Head of caudate nucleus (tissue), 42 donors: ENCODE results near the gene DHDH.
"Not testable (repeated sequence)": the region's sequence is repeated elsewhere in the genome, so short reads cannot be mapped to it uniquely, and the experiment has no call there.

ENCODE experiments used
- DNase-seq, 42 donors: peaks; one replicate each; pipeline versions ENCODE4 v3.0.0 to v3.0.0-alpha.2; 2020 to 2021; ENCODE audit warnings: mixed read lengths in 7 of 42
- intact Hi-C: fragments of 100-400 bp; cut with DNase I; formaldehyde crosslinking; loops from one replicate; pipeline ENCODE4 v1.15.0; 2022

DHDH gene

DNA sequence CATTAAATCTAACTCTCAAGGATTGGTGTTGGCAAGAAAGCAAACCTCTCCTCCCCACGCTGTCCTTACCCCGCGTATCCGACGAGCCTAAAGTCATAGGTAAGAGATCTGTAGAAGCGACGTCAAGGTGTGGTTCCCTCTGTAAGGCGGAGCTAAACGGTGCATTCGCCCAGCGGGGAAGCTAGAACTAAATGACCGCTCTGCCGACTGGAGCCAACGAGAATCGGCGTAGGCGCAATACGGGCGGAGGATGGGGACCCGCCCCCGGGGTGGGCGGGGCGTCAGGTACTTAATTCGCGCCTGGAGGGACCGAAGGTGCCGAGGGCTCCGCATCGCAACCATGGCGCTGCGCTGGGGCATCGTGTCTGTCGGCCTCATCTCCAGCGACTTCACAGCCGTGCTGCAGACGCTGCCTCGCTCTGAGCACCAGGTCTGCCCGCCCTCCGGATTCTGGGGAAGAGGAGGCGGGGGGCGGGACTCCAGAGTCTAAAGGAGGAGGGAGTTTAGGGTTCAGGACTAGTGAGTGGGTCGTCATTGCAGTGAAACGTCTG, at the start of gene DHDH:
Gene DHDH (plus strand): TSS at position 318 of the 551 bp plus-strand sequence. CDS start 23 bp downstream, at position 341.
- peak; percentile 52 to 93 (median 81) for DNase-seq
- intact Hi-C loops = no loop called here

DNA sequence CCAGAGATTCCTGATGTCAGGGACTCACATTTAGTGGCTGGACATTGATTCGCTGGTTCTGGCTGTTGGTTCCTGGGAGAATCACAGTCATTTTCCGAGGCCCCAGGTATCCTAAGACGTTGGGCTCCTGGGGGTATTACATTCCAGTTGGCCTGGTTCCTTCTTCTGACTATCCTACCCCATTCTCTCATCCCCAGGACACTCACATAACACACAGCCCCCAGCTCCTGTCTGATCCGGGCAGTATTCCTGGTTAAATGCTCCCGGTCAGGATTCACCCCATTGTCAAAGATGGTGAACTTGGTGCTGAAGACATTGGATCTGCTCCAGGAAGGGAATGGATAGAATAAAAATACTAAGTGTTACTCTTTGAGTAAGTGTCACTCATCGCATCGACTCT, 49.8 kb upstream of the DHDH start:
- intact Hi-C loops = no loop called here
- no peak for DNase-seq

DNA sequence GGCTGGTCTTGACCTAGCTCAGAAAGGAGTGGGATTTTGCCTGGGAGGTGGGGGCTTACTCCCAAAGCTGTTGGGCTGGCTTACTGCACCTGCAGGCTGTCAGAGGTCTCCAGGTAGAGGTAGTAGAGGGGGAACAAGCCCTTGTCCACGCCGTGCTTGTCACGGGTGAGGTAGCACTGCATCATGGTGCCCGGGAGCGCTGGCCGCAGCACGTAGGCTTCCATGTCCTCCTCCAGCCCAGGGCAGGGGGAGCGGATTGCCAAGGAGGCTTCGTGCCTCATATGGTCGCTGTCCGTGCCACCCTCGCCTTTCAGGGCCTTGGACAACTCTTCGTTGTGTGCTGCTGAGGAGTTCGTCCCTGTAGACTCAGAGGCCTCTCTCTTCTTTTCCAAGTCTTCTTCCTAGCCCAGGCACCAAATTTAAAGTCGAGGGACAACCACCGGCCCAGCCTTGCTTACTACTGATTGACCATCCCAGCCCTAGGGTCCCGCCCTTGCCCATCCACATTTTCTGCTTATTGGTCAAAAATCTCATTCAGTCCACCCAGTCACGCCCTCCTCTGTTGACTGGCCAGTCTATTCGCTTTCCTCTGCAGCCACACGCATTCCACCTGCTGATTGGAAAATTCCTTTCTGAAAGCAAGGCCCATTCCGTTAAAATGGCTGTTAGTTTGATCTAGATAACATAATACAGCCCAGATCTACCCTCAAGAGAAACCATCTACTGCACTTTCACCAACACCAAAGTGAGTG, 45.5 kb upstream of the DHDH start:
- intact Hi-C loops = no loop called here
- DNase-seq = no peak

DNA sequence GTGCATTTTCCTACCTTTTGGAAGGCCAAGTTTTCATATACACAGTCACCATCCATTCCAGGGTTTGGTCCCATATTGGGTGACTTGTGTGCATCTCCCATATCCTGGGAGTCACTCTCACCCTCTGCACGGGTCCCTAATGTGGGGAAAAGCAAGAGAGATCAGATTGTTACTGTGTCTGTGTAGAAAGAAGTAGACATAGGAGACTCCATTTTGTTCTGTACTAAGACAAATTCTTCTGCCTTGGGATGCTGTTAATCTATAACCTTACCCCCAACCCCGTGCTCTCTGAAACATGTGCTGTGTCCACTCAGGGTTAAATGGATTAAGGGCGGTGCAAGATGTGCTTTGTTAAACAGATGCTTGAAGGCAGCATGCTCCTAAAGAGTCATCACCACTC, 44.0 kb upstream of the DHDH start:
- DNase-seq, intact Hi-C loops: not testable (repeated sequence)

DNA sequence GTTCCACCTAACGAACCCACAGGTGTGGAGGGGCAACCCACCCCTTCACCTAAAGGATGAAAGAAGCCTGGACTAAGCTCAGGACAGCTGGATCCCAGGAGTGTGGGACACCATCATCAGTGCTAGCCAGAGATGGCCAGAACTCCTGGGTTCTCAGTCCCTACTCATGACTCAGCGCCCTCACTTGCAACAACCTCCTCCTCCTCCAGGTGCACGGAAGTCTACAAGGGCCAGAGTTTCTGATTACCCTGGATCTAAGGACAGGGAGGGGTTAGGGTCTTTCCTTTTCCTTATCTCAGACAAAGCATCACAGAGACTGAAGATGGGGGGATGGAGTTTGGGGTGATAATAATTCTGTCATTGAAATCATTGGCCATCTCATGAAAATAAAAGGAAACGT, 42.9 kb upstream of the DHDH start:
- intact Hi-C loops = no loop called here
- DNase-seq = no peak

DNA sequence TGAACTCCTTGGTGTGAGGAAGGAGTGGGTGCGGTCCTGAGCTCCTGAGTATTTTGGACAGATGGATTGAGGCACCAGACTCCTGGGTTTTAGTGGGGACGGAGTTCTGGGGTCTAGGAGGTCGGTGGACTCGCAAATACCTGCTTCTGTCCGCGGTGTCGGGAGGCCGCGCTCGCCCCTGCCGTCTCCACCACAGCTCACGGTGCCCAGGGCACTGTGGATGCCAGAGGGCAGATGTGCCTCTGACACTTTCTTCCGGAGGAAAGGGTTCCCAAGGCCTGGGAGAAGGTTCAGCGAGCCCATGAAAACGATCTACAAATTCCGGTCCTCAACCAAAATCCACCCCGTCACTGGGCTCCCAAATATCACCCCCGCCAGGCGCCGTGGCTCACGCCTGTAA, 38.3 kb upstream of the DHDH start:
- intact Hi-C loops = no loop called here
- no peak for DNase-seq

DNA sequence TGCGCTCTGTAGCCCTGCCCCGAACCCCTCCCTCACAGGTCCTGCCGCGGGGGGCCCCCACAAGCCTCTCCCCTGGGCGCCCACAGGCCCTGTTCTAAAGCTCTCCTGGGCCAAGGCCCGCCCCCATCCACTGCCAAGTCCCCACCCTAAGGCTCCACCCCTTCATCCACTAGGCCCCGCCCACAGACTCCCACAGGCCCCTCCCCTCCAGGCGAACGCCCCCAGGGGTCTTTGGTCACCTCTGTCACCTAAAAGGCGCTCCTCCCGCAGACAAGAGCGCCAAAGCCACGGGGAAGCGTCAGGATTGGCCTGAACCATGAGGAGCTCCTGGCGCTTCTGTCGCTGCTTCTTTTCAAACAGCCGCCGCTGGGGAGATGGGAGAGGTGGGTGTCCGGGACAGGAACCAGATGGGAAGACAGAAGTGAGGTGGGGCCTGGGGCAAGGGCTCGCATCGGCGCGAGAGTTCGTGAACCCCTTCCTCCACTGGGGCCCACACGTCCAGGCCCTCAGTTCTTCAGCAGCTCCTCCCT, 37.2 kb upstream of the DHDH start:
- peak in 40 of 42 donors; percentile 28 to 88 (median 68) for DNase-seq

DNA sequence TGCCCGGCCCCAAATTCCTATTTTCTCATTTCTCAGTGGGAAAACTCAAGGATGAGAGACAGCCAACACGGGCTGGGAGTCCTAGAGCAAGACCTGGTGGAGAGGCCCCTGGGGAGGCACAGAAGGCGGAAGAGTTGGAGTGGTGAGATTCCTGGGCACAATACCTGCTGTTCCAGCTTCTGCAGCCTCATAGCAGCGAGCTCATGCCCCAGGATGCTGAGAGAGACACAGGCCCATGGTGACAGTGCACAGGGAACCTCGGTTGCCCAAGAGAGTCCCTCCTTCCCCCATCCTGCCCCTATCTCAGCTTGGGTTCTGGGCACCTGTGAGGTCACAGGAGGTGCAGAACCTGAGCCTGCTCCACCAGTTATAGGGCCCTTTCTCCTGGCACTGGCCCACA, 36.3 kb upstream of the DHDH start:
- intact Hi-C loops = no loop called here
- DNase-seq = no peak

More for the DNA sequence above, 37.2 kb upstream of the DHDH start:
- intact Hi-C loops = no loop called here

DNA sequence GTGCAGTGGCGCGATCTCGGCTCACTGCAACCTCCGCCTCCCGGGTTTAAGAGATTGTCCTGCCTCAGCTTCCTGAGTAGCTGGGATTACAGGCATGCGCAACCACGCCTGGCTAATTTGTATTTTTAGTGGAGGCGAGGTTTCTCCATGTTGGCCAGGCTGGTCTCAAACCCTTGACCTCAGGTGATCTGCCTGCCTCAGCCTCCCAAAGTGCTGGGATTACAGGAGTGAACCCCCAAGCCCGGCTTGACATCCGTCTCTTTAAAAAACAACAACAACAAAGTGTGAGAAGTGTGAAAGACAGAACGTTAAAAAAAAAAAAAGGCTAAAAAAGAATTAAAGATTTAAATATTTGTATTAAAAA, 34.1 kb upstream of the DHDH start:
- DNase-seq, intact Hi-C loops: not testable (repeated sequence)

DNA sequence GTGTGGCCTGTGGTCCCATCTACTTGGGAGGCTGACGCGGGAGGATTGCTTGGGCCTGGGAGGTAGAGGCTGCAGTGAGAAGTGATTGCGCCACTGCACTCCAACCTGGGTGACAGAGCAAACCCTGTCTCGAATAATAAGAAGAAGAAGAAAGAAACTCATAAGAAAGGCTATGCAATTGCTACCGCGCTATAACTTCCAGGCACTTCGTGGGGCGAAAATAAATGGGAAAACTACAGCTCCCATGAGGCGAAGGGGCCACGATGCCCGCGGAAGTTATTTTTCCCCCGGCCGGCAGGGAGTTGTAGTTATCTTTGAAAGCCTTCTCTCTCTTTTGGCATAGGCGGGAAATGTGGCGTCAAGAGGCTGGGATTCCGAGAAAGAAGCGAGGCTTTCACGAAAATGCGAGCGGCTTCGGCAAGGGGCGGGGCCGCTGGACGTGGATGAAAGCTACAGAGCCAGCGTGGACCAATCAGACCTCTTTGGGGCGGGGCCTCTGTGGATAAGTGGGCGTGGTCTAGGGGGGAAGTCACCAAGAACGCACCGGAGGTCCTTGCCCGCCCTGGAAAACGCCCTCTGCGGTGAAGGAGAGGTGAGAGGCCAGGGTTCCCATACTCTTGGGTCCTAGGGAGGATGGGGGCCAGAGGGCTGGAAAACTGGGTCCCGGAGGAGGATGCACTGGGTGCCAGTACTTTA, 33.6 kb upstream of the DHDH start, which contains the start of gene NUCB1:
Gene NUCB1 (plus strand): TSS at position 532 of the 696 bp plus-strand sequence. CDS start 485 bp downstream, outside the sequence.
- peak; percentile 97 to 100 (median 99) for DNase-seq
- intact Hi-C loops = no loop called here

DNA sequence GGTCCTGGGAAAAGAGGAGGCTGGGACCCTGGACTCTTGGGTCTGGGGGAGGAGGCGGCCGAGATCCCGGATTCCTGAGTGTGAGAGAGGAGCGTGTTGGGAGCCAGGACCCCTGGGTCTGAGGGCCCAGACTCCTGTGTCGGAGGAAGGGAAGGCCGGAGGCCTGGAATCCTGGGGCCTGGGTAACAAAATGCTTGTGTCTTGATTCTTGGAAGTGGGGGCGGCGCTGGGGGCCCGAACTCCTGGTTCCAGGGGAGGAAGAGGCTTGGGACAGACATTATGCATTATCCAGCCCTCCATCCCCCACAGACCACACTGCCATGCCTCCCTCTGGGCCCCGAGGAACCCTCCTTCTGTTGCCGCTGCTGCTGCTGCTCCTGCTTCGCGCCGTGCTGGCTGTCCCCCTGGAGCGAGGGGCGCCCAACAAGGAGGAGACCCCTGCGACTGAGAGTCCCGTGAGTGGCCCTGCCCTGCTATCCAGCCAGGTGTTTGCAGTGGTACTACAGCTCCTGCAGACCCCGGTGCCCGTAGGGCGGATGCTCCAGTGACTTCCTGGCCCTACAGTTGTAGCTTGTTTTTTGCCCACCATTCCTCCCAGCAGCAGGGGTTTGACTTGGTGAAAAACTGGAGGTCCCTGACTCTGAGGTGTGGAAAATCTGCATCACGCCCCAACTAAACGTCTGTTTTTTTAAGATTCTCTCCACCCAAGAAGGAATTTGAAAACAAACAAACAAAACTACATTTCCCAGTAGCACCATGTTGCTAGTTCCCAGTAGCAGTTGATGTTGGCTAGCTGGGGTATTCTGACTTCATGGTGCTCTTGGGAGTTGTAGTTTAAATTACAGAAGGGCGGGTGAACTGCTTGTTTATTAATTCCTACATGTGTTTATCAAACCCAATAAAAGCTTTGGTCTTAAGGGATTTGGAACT, 32.8 kb upstream of the DHDH start:
- intact Hi-C loops = no loop called here
- DNase-seq = peak in 9 of 42 donors; percentile 6 to 40 (median 18)

DNA sequence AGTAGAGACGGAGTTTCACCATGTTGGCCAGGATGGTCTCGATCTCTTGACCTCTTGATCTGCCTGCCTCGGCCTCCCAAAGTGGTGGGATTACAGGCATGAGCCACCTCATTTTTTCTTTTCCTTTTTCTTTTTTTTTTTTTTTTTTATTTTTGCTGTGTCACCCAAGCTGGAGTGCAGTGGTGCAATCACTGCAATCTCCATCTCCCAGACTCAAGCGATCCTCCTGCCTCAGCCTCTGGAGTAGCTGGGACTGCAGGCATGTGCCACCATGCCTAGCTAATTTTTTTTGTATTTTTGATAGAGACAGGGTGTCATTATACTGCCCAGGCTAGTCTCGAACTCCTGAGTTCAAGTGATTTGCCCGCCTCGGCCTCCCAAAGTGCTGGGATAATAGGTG, 31.2 kb upstream of the DHDH start:
- intact Hi-C loops, DNase-seq: not testable (repeated sequence)

DNA sequence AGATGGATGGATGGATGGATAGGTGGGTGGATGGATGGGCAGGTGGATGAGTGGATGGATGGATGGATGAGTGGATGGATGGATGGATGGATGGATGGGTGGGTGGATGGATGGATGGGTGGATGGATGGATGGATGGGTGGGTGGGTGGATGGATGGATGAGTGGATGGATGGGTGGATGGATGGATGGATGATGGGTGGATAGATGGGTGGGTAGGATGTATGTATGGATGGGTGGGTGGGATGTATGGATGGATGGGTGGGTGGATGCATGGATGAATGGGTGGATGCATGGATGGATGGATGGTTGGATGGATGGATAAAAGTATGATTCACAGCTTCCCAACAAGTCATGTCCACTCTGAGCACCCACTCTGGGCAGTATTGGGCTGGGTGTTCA, 29.7 kb upstream of the DHDH start:
- DNase-seq, intact Hi-C loops: not testable (repeated sequence)

DNA sequence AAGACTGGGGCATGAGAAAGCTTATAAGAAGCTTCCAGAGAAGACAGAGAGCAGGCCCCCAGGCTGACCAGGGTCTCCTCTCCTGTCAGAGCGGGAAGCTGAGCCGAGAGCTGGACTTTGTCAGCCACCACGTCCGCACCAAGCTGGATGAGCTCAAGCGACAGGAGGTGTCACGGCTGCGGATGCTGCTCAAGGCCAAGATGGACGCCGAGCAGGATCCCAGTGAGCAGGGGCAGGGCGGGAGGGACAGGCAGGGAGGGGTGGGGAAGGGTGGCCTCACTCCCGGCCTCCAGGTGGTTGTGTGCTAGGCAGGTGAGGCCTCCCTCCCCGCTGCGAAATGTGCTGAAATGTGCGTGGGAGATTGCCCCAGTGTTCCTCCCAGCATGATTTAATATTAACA, 27.8 kb upstream of the DHDH start:
- no peak for DNase-seq
- intact Hi-C loops = no loop called here

DNA sequence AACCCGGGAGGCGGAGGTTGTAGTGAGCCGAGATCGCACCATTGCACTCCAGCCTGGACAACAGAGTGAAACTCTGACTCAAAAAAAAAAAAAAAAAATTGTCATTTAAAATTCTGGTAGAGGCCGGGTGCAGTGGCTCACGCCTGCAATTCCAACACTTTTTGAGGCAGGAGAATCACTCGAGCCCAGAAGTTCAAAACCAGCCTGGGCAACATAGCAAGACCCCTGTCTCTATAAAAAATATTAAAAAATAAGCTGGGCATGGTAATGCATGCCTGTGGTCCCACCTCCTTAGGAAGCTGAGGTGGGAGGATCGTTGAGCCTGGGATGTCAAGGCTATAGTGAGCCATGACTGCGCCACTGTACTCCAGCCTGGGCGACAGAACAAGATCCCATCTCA, 27.2 kb upstream of the DHDH start:
- intact Hi-C loops = no loop called here
- no peak for DNase-seq

DNA sequence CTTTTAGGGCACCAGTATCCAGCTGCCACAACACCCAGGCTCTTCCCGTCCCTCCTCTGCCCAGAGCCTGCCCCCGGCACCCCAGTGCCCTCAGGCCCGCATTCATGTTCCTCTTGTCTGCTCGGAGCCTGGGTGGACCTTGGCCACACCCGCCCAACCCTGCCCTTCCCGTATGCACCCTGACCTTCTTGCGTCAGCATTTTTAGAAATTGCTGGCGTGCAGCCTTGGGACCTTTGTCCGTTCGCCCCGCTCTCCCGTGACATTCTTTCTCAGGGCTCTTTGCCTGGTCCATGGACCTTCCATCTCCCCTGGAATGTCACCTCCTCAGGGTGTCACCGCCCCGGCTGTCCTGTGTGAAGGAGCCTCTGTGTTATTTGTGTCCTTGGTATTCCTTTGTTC, 25.8 kb upstream of the DHDH start:
- DNase-seq = no peak
- intact Hi-C loops = no loop called here

DNA sequence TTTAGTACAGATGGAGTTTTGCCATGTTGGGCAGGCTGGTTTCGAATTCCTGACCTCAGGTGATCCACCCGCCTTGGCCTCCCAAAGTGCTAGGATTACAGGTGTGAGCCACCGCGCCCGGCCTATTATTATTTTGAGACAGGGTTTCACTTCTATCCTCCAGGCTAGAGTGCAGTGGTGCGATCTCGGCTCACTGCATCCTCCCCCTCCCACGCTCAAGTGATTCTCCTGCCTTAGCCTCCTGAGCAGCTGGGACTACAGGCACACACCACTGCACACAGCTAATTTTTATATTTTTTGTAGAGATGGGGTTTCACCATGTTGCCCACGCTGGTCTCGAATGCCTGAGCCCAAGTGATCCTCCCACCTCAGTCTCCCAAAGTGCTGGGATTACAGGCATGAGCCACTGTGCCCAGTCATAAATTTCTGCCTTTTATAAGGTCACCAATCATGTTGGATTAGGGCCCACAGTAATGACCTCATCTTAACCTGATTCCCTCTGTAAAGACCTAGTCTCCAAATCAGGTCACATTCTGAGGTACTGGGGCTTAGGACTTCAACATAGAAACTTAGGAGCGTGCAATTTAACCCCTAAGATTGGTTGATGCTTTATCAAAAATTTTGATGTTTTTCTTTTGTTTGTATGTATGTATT, 23.9 kb upstream of the DHDH start:
- intact Hi-C loops, DNase-seq: not testable (repeated sequence)

DNA sequence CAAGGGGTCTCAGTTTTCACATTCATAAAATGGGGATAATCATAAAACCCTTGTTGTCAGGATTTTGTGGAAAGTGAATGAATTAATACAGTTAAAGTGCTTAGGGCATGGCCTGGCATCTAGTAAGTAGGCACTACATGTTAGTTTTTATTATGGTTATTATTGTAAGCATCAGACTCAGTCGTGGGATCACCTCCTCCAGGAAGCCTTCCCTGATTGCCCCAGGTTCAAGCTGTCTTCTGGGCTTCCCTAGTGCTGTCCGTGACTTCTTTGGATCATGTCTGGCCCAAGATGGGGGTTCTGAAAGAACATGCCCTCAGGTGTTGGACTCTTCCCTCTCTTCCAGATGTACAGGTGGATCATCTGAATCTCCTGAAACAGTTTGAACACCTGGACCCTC, 22.7 kb upstream of the DHDH start:
- intact Hi-C loops = no loop called here

More for the DNA sequence above, 22.7 kb upstream of the DHDH start:
- DNase-seq = no peak
